Measurements from ENCODE around the gene TXNRD1.
A peak's percentile ranks its signal among the peaks of the same experiment; 100 is the strongest.

TXNRD1 gene

DNA sequence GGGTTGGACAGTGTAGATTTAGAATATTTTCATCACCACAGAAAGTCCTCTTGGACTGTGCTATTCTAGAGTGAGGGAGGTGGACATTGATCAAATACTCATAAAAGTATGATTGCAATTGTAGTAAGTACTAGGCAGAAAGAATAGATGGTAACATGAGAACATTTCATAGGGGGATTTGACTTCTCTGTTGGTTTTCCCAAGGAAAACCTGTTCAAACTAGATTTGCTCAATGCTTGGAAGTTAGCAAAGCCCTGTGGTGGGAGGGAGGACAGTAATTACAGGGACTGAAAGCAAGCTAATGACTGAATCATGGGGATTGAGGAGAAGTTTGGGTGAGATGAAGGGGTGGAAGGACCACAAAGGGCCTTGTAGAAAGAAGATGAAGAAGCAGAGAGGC, 63.6 kb downstream of the TXNRD1 start:
- TF ChIP-seq, protein P1, sequence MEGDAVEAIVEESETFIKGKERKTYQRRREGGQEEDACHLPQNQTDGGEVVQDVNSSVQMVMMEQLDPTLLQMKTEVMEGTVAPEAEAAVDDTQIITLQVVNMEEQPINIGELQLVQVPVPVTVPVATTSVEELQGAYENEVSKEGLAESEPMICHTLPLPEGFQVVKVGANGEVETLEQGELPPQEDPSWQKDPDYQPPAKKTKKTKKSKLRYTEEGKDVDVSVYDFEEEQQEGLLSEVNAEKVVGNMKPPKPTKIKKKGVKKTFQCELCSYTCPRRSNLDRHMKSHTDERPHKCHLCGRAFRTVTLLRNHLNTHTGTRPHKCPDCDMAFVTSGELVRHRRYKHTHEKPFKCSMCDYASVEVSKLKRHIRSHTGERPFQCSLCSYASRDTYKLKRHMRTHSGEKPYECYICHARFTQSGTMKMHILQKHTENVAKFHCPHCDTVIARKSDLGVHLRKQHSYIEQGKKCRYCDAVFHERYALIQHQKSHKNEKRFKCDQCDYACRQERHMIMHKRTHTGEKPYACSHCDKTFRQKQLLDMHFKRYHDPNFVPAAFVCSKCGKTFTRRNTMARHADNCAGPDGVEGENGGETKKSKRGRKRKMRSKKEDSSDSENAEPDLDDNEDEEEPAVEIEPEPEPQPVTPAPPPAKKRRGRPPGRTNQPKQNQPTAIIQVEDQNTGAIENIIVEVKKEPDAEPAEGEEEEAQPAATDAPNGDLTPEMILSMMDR (conservative IDR thresholded peaks at IDR 0.05; ENCODE audit: low read depth, low read length): no peak
- H3K4me3 ChIP-seq (ENCODE audit: low read depth, low read length): no peak overlapping the region
- no peak for DNase-seq (ENCODE audit: low read depth)

DNA sequence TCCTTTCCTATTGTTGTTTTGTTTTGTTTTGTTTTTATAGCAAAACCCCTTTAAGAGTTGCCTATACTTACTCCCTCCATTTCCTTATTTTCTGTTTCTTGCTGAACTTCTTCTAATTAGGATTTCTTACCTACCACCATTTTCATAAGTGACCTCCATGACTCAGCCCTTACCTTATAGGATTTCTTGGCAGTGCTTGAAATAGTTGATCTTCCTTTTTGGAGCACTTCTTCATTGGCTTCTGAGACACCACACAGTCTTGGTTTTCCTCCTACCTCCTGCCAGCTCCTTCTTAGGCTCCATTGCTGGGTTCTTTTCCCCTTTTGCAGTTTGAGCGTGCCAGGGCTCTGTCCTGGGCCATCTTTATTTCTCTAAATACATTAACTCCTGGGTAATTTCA, 64.5 kb downstream of the TXNRD1 start:
- no peak overlapping the region for H3K4me3 ChIP-seq (ENCODE audit: low read depth, low read length)
- no peak for DNase-seq (ENCODE audit: low read depth)
- TF ChIP-seq, protein P1 (conservative IDR thresholded peaks at IDR 0.05; ENCODE audit: low read depth, low read length): no peak

DNA sequence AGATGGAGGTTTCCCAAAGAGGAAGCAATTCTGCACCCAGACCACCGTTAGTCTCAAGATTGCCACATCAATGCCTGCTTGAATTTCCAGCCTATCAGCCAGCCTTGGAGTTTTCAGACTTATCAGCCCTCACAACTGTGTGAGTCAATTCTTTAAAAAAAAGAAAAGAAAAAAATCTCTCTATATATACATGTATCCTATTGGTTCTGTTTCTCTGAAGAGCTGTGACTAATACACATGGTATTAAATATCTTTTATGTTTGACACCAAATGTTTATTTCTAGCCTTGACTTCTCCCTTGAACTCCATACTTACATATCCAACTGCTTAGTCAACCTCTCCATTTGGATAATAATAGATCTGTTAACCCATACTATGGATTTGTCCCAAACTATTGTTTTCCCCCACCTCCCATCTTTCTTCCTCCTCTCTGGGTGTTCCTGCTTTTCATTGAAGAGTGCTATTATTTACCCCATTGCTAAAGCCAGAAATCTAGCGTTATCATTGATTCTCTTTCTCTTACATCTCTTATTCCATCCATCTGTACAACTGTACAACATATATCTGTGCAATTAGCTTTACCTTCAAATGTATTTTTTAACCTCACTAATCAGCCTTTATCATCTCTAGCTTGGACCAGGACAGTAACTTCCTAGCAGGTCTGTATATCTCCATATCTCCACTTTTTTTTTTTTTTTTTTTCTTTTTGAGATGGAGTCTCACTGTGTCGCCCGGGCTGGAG, 65.3 kb downstream of the TXNRD1 start:
- DNase-seq (ENCODE audit: low read depth): peak; percentile 94
- TF ChIP-seq, protein P1 (conservative IDR thresholded peaks at IDR 0.05; ENCODE audit: low read depth, low read length): no peak
- no peak overlapping the region for H3K4me3 ChIP-seq (ENCODE audit: low read depth, low read length)

DNA sequence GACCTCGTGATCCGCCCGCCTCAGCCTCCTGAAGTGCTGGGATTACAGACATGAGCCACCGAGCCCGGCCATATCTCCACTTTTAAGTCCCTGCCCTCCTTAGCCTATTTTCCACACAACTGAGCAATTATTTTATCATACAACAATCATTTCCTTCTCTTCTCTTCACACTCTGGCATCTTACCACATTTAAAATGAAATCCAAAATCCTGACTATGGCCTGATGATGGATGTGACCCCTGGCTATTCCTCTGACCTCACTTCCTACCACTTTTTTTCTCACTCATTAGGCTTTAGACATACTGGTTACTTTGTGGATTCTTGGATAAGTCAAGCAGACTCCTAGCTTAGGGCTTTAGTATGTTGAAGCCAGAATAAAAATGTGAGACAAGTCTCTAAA, 66.1 kb downstream of the TXNRD1 start:
- TF ChIP-seq, protein P1 (conservative IDR thresholded peaks at IDR 0.05; ENCODE audit: low read depth, low read length): no peak
- no peak overlapping the region for H3K4me3 ChIP-seq (ENCODE audit: low read depth, low read length)
- no peak for DNase-seq (ENCODE audit: low read depth)

DNA sequence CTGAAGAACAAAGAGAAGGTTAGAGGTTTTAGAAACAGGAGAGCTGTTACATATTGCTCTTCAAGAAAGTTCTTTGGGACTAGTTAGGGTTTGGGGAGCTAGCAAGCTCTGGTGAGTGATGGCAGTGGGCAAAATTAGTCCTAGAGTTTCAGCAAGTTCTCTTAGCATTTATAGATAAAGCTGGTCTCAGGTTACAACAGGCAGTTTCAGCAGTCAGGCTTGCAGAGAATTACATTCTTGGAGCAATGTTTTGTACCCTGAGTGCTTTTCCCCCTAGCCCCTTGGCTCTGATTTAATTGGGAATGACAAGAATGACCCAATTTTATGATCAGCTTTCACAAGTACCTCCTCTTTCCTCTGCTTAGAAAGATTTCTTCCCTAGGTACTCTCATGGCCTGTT, 66.5 kb downstream of the TXNRD1 start:
- peak; percentile 75 for DNase-seq (ENCODE audit: low read depth)
- TF ChIP-seq, protein P1 (conservative IDR thresholded peaks at IDR 0.05; ENCODE audit: low read depth, low read length): no peak
- H3K4me3 ChIP-seq (ENCODE audit: low read depth, low read length): no peak overlapping the region

DNA sequence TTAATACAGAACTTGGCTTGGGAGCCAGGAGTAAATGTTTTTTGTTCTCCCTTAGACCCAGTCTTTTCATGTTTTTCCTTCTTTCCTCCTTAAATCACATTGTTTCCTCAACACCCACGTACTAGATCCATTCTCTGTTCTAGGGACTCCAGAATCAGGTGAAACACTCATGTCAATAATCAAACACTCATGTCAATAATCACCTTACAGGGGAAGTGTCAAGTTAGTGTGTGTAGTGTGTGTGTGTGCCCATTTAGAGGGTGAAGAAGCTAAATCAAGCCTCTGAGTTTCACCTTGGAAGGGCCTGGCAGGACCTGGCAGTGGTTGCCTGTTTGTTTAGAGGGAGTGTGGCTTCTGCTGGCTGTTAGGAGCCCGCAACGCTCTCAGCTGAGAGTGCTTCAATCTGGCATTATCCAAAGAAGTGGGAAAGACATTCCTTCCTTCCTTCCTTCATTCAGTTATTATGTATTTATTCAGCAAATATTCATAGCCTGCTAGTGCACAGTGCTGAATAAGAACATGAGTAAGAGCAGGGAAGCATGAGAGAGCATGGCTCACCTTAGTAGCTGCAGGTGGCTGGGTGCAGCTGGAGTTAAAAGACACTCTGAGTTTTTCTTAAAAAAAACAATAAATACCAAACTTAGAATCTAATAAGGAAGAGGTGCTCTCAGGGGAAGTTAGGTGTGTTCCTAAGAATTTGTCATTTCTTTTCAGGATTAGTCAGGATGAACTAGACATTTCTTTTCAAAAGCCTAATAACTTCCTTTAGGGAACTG, 70.3 kb downstream of the TXNRD1 start:
- DNase-seq (ENCODE audit: low read depth): no peak
- no peak overlapping the region for H3K4me3 ChIP-seq (ENCODE audit: low read depth, low read length)
- TF ChIP-seq, protein P1 (conservative IDR thresholded peaks at IDR 0.05; ENCODE audit: low read depth, low read length): no peak

Measured in choroid plexus epithelial cell (primary cell).